ENCODE results near the gene SLC26A11. TPM values are rescaled to one million over a fixed set of nuclear protein-coding genes. Genes with fewer than 3 reads are reported as not detected.
"Not testable (repeated sequence)": the region's sequence is repeated elsewhere in the genome, so short reads cannot be mapped to it uniquely, and the experiment has no call there.

SLC26A11 gene
- total RNA-seq, 1 donor from 2014 or later: 7.2 TPM

- ATAC-seq: no peak
Measured at GRCh38 chr17:80287038-80287437, 66.8 kb downstream of the SLC26A11 start.

- ATAC-seq: no peak
Measured at GRCh38 chr17:80287806-80288567, 67.8 kb downstream of the SLC26A11 start.

GRCh38 chr17:80289616-80290015 lies 69.4 kb downstream of the SLC26A11 start:
- ATAC-seq: no peak

GRCh38 chr17:80290156-80290555 lies 69.9 kb downstream of the SLC26A11 start:
- no peak for ATAC-seq

GRCh38 chr17:80291260-80291659 lies 71.0 kb downstream of the SLC26A11 start:
- no peak for ATAC-seq

GRCh38 chr17:80291691-80292487 lies 71.7 kb downstream of the SLC26A11 start:
- no peak for ATAC-seq

- ATAC-seq: no peak
Measured at GRCh38 chr17:80292521-80292971, 72.3 kb downstream of the SLC26A11 start.

GRCh38 chr17:80294210-80294609 lies 74.0 kb downstream of the SLC26A11 start:
- ATAC-seq: no peak

GRCh38 chr17:80294653-80295052 lies 74.4 kb downstream of the SLC26A11 start:
- ATAC-seq: no peak

- no peak for ATAC-seq
Measured at GRCh38 chr17:80295146-80295545, 74.9 kb downstream of the SLC26A11 start.

- no peak for ATAC-seq
Measured at GRCh38 chr17:80295559-80295958, 75.3 kb downstream of the SLC26A11 start.

GRCh38 chr17:80296221-80296620 lies 76.0 kb downstream of the SLC26A11 start:
- ATAC-seq: no peak

GRCh38 chr17:80297996-80298560 lies 77.9 kb downstream of the SLC26A11 start:
- ATAC-seq: no peak

GRCh38 chr17:80299350-80300100 lies 79.3 kb downstream of the SLC26A11 start:
- not testable (repeated sequence) for ATAC-seq

- not testable (repeated sequence) for ATAC-seq
Measured at GRCh38 chr17:80300756-80301155, 80.5 kb downstream of the SLC26A11 start.

Other genes with a start within 250 kb of the SLC26A11 start
- gene TBC1D16, start 184.6 kb upstream of the SLC26A11 start, total RNA-seq: 8.9 TPM
- 0.72 TPM for gene CCDC40, start 183.8 kb upstream of the SLC26A11 start, total RNA-seq
- 13.2 TPM for gene GAA, start 118.8 kb upstream of the SLC26A11 start, total RNA-seq
- 93.3 TPM for gene EIF4A3, start 73.3 kb upstream of the SLC26A11 start, total RNA-seq
- gene CARD14, start 50.4 kb upstream of the SLC26A11 start, total RNA-seq: 23.8 TPM
- 18.9 TPM for gene SGSH, start 94 bp upstream of the SLC26A11 start, total RNA-seq
- gene RNF213, start 40.4 kb downstream of the SLC26A11 start, total RNA-seq: 59.9 TPM
- gene ENDOV, start 194.7 kb downstream of the SLC26A11 start, total RNA-seq: 12.9 TPM